CD4-positive, alpha-beta T cell treated with Interferon gamma for 1 hour (primary cell): ENCODE results near the gene FOXR2.

Source experiments
- DNase-seq: peaks from one replicate; pipeline ENCODE4 v3.0.0-alpha.2; 2020

FOXR2 gene, protein sequence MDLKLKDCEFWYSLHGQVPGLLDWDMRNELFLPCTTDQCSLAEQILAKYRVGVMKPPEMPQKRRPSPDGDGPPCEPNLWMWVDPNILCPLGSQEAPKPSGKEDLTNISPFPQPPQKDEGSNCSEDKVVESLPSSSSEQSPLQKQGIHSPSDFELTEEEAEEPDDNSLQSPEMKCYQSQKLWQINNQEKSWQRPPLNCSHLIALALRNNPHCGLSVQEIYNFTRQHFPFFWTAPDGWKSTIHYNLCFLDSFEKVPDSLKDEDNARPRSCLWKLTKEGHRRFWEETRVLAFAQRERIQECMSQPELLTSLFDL

DNA sequence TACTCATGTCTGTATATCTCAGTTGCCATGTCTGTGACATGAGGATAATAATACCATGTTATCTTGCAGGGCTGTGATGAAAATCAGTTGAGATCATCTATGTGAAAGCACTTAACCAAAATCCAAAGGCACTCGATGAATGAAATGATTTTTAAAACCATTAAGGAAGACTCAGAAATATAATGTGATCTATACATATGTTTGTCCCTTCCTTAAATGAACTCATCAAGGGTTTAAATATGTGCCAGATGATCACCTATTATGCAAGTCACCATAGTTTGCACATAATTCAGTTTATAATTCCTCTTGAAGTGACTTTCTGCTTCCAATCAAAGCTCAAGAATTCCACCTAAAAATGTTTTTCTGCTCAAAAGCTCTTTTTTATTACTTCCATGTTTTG lies at the start of gene FOXR2:
TSS of gene FOXR2 (plus strand) at position 301 of the 400 bp plus-strand sequence. CDS start 312 bp downstream, outside the sequence.
- no peak for DNase-seq

DNA sequence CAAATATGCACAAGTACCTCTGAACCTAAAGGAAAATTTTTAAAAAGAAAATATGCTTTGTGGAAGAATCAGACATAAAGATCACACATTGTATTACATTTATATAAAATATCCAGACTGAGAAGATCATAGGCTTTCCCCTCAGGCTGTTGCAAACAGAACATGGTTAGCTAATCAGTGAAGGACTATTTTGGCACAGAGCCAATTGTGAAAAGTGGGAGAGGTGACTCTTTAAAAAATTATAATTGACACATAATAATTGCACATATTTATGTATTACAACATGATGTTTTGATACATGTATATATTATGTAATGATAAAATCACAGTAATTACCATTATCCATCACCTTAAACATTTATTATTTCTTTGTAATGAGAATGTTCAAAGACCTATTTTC lies 44.1 kb upstream of the FOXR2 start:
- DNase-seq, result no peak

DNA sequence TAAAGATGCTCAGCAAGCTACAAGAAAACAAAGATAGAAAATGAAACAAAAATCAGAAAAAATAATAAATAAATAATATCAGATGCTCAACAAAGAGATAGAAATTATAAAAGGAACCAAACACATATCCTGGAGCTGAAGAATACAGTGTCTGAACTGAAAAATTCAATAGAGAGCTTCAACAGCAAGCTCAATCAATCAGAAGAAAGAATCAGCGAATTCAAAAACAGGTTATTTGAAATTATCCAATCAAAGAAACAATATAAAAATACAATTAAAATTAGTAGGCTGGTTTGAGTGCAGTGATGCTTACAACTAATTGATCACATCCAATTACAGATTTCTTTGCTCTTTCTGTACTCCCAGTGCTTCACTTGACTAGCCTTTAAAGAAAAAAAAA lies 40.8 kb upstream of the FOXR2 start:
- no peak for DNase-seq

DNA sequence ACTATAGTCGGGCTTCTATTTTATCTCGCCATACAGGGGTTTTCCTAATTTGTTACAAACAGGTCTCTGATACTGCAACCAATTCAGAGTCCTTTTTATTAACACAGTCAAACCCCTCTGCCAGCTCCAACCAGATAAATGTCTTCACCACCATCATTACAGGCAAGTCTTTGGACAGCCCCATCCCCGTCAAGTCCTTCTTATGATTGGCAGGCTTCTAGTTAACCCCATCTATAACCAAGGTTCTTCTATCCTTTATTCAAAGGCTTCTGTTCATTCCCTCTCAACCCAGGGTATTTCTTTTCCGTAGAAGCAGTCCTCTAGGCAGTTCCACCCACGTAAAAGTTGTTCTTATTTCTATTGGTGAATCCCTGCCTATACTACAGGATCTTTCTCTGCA lies 29.9 kb upstream of the FOXR2 start:
- no peak for DNase-seq

DNA sequence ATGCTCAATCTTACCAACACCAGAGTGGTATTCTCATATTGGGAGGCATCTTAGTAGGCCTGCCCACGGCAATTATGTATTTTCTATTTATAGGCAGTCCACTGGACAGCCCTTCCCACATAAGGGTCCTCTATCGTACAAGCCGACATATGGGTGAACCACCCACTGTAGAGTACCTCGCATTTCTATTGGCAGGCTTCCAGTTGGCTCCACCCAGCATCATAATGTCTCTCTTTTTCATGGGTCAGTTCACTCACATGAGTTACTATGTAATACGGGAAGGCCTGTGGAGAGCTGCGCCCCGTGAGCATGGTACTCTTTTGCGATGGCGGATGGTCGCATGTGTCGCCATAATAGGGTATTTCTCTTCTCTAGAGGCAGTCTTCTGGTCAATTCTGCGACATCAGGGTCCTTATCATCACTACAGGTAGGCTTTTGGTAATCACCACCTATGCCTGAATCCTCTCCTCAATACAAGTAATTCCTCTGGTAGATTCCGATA lies 29.4 kb upstream of the FOXR2 start:
- DNase-seq, result no peak

DNA sequence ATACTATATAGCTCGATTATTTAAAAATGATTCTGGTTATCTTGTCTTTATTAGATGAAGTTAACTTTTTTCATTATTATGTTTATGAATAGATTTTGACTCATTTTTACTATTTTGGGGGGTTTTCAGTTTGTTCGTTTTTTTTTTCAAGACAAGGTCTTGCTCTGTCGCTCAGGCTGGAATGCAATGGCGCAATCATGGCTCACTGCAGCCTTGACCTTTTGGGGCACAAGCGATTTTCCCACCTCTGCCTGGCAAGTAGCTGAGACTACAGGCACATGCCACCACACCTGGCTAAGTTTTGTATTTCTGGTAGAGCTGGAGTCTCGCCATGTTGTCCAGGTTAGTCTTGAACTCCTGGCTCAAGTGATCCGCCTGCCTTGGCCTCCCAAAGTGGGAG lies 24.9 kb upstream of the FOXR2 start:
- no peak for DNase-seq

DNA sequence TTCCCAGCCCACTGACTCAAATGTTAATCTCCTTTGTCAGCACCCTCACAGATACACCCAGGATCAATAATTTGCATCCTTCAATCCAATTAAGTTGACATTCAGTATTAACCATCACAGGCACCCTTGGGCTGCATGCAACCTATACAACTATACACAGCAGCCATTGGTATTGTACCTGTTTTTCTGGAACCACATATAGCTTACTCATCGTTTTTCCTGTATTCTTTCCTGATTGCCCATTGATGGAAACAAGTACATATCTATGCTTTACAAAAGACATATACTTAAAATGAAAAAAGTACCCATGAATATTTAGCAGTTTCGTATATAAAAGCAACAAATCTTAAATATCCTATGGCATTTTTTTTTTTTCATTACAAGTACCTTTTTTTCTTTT lies 3.7 kb upstream of the FOXR2 start:
- no peak for DNase-seq

DNA sequence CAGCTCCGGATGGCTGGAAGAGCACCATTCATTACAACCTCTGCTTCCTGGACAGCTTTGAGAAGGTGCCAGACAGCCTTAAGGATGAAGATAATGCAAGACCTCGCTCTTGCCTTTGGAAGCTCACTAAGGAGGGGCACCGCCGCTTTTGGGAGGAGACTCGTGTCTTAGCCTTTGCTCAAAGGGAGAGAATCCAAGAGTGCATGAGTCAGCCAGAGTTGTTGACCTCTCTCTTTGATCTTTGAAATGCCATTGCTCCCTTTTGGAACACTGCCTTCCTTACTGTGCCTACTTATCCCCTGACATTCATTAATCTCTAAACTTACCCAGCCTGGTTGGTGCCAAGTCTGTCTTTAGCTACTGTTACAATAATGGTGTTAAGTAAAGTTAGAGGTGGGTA lies 1.2 kb downstream of the FOXR2 start:
- no peak for DNase-seq

DNA sequence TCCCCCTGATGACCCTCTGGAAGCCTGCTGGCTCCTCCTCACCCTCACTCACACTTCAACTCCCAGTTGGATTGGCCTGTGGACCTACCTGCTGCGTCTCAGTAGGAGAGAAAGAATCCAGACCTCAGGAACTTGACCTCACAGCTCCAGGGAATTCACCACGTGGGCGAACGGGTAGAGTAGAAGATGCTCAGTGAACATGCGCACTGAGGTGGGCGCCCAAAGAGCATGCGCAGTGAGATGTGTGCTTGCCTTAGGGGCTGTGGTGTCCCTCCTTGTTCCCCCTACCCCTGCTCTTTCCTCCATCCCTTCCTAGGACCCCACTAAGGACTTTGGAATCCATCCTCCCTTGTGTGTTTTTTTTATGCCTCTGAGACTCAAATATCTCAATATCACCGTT lies 12.9 kb downstream of the FOXR2 start:
- no peak for DNase-seq

DNA sequence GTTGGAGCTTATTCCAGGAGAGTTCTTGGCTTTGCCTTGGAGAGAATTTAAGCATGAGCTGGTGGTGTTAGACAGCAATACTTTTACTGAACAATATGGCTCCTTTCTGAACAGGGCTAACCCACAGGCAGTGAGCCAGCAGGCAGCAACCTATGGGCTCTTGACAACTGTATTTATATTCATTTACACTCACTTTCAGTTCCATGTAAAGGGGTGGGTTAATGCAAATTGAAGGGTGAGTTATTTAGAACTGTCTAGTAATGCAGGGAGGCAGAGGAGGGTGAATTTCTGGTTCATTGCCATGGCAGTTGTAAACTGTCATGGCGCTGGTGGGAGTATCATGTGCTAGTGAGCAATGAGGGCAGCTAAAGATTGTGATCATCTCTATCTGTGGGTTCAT lies 15.7 kb downstream of the FOXR2 start:
- DNase-seq, result no peak

DNA sequence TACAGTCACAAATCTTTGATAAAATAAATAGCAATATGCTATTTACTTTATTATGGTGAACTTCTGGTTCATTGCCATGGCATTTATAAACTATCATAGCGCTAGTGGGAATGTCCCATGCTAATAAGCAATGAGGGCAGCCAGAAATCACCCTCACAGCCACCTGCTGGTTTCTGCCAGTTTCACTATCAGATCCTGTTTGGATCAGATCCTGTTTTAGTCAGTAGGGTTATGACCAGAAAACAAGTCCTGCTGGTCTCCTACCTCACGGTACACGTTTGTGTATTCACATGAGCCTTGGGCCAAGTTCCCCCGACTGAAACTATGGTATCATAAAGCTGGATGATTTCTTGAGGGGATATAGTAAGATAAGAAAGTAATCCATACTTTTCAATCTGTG lies 17.7 kb downstream of the FOXR2 start:
- DNase-seq, result no peak

DNA sequence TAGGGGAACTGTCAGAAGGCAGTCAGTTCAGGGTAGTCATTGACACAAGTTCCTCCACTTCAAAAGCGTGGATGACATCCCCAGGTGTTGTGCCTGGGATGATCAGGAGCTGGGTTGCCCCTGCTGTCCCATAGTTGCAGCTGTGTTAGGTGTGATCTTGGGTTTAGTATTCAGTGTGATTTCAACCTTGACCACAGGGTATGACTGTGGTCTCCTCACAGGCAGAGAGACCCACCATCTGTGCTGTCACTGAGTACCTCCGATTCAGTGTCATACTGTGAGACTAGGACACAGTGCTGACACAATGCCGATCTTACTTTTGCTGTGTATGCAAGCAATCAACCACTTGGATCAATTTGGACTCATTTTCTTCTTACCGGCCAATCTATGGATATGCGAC lies 25.2 kb downstream of the FOXR2 start:
- no peak for DNase-seq

DNA sequence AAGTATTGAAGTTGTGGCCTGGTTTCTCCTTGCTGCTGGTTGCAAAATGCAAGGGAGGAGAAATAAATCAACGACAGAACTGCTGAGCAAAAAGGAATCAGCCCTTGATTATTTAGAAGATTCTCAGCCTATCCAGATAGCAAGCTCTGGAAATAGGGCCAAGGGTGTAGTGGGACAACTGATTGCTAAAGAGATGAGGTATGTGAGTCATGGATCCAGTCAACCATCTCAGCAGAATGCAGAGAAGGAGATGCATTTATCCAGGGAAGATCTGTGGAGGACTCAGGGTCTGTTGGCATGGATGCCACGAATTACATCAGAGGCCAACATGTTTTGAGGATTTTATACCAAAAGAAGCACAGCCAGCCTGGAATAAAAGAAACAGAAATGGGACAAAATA lies 36.7 kb downstream of the FOXR2 start:
- DNase-seq, result no peak

DNA sequence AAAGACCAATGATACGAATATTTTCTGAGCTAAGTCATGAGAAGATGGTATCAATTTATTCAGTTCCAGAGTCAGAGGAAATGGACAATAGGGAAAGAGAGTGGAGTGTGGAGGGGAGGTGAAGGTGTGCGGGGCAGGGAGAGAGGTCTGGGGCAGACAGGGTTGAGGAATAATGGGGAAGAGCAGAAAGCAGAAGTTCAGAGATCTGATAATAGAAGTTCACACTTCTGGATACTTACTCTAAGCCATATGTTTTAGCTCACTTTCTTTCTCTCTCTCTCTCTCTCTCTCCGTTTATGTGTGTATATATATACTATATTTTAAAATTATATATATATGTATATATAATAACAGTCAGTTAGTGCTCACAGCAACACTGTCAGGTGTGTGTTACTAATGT lies 40.4 kb downstream of the FOXR2 start:
- no peak for DNase-seq

DNA sequence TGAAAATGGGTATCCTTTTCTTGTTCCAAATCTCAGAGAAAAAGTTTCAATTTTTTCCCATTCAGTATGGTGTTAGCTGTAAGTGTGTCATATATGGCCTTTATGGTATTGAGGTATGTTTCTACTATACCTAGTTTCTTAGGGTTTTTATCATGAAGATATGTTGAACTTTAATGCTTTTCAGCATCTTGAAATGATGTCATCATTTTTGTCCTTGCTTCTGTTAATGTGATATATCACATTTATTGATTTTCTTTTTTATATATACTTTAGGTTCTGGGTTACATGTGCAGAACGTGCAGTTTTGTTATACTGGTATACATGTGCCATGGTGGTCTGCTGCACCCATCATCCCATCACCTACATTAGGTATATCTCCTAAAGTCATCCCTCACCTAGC lies 44.9 kb downstream of the FOXR2 start:
- DNase-seq, result no peak
